ENCODE data around the gene UBR4. TPM values are rescaled to one million over a fixed set of nuclear protein-coding genes. Genes with fewer than 3 reads are reported as not detected.
"Not testable (repeated sequence)": the region's sequence is repeated elsewhere in the genome, so short reads cannot be mapped to it uniquely, and the experiment has no call there.

Gene UBR4
- total RNA-seq, 1 donor = 193 TPM

DNA sequence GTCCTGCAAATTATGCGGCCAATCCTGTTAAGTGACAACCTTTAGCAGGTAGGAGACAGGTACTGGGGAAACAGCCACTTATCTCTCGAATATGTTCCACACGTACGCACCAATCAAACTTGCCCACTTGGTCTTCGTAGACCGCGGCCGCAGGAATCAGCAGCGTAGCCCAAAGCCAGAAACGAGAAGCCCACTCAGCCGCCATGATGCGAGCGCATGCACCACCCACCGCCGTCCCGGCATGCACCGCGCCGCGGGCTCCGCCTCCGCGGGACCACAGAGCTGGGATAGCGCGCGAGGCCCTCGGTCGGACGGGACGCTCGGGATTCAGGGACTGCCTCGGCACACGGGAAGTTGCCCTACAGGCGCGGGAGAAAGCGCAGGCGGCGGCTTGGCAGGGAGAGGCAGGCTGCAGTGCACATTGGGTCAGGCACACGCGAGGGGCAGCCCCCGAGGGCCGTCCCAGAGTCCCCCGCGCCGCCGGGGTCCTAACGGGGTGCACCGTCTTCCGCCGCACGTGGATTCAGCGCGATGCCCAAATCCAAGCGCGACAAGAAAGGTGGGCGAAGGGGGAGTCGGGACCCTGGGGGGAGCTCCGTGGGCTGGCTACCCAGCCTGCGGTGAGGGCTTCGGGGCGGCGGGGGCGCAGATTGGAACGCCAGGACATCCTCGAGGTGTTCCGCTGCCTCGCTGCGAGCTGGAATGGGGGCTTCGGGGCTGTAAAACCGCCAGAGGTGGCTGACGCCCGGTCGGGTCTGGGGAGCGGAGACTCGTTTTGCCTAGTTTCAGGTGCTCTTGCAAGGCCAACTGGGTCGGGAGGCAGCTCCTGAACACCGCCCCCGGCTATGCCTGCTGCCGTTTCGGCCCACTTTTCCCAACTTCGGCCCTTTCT lies 41.5 kb upstream of the UBR4 start, which contains the start of the genes EMC1 and MRTO4:
Gene EMC1 (minus strand): TSS at position 220 of the 892 bp plus-strand sequence. CDS start 15 bp downstream, at position 205.
Gene MRTO4 (plus strand): TSS at position 501 of the 892 bp plus-strand sequence. CDS start 31 bp downstream, at position 532.
- H3K4me3 ChIP-seq (ENCODE audit: low read depth, low read length) = peak within 1 kb of the TSS; percentile 96
- TF ChIP-seq CTCF (IDR thresholded peaks at IDR 0.05; ENCODE audit: insufficient read depth, low read depth, low read length) = no peak
- peak; percentile 72 for DNase-seq (ENCODE audit: low read depth)

DNA sequence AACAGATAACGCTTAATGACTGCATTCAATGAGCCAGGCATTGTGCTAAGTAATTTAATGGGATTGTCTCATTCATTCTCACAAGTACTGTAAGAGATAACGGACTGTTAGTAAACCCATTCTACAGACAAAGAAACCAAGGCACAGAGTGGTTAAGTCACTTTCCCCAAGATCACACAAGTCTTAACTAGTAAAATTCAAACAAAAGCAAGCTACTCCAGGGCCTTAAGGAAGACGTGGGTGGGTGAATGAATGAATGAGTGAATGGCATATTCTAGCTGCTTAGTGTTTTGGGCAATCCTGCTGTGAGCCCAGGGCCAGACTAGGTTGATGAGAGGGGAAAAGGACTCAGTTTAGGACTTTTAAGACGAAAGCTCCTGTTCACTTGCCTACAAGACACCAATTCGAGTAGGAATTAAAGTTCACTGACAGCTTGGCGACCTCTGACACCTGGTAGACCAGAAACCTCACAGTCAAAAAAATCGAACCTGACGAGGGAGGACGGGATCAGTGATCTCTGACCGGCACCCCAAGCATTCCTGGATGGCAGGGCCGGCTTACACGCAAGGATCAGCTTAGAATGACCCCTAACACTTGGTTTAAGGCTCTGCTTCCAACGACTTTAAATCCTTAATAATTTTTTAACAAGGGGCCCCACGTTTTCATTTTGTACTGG lies 40.7 kb upstream of the UBR4 start:
- TF ChIP-seq CTCF (IDR thresholded peaks at IDR 0.05; ENCODE audit: insufficient read depth, low read depth, low read length) = no peak
- DNase-seq (ENCODE audit: low read depth) = no peak
- peak overlapping the region; percentile 96 for H3K4me3 ChIP-seq (ENCODE audit: low read depth, low read length)

DNA sequence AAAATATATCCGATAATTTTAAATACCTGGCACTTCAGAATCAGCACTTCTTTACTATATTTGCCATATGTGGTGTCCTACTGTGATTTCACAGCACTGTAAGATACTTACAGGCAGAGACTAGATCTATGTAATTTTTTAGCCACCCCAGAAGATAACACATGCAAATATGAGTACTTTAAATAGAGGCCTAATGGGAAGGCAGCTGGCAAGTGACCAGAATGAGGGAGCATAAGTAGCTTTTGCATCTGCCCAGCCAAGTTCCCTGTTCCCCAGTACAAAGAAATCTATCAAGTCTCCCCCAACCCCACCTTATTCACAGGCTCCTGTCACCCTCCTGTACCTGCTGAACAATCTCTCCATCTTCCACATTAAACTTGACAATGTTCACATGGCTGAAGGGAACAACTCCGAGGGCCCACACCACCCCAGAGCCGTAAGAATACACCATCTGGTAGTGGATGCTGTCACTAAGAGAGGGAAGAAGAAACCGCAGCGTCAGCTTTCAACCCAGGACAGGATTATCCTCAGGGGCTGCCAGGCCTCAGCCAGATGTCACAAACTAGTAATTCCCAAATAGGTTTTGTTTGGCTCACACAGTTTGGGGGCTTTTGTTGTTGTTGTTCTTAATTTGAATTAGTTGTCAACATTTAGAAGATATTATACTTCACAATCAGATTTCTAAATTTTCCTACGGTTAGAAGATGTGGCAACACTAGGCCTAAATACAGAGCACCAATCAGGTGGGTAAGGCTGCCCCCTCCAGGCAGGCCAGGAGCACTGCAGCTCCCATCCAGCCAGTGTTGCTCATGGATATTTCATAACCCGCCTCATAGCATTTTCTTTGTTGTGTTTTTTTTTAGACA lies 30.8 kb upstream of the UBR4 start:
- peak; percentile 73 for DNase-seq (ENCODE audit: low read depth)
- no peak overlapping the region for H3K4me3 ChIP-seq (ENCODE audit: low read depth, low read length)
- TF ChIP-seq CTCF (IDR thresholded peaks at IDR 0.05; ENCODE audit: insufficient read depth, low read depth, low read length) = peak; percentile 94

GRCh38 chr1:19239876-19240275 lies 29.8 kb upstream of the UBR4 start:
- DNase-seq (ENCODE audit: low read depth) = no peak
- no peak overlapping the region for H3K4me3 ChIP-seq (ENCODE audit: low read depth, low read length)
- TF ChIP-seq CTCF (IDR thresholded peaks at IDR 0.05; ENCODE audit: insufficient read depth, low read depth, low read length) = no peak

DNA sequence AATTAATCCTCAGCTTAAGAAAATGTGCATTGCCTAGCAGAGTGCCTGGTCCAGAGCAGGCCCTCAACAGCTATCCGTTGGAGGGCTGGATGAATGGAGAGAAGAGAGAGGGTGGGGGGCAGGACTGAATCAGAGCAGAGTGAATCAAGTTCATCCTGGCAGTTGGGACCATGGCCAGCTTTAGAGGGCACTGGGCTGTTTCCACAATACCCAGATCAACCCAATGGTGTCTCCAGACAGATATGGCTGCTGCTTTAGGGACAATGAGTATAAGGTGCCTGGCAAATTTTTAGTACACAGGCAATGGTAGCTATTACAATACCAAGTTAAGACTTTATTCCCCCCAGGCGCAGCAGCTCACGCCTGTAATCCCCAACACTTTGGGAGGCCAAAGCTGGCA lies 24.2 kb upstream of the UBR4 start:
- TF ChIP-seq CTCF (IDR thresholded peaks at IDR 0.05; ENCODE audit: insufficient read depth, low read depth, low read length) = no peak
- DNase-seq (ENCODE audit: low read depth) = no peak
- no peak overlapping the region for H3K4me3 ChIP-seq (ENCODE audit: low read depth, low read length)

GRCh38 chr1:19232524-19232846 lies 22.4 kb upstream of the UBR4 start:
- TF ChIP-seq CTCF (IDR thresholded peaks at IDR 0.05; ENCODE audit: insufficient read depth, low read depth, low read length) = peak; percentile 9
- H3K4me3 ChIP-seq (ENCODE audit: low read depth, low read length) = no peak overlapping the region
- no peak for DNase-seq (ENCODE audit: low read depth)

- not testable (repeated sequence) for H3K4me3 ChIP-seq (ENCODE audit: low read depth, low read length); DNase-seq (ENCODE audit: low read depth)
These were observed 21.9 kb upstream of the UBR4 start for GRCh38 chr1:19231736-19232523.

Measured in fibroblast of villous mesenchyme (primary cell).